KOPT-K1 (cell line): Measurements from ENCODE around the gene DGUOK.

Experiments
- H3K27ac ChIP-seq: fragments of 200-600 bp; sonication (generic); 2 replicates; pipeline ENCODE4 v1.5.1; 2016; ENCODE audit warnings: antibody characterized with exemption, mild to moderate bottlenecking, low read depth, low read length; ENCODE audit not compliant: poor library complexity, severe bottlenecking
- H3K36me3 ChIP-seq: fragments of 200-600 bp; sonication (generic); 2 replicates; pipeline ENCODE4 v1.5.1; 2017; ENCODE audit warnings: antibody characterized with exemption, mild to moderate bottlenecking, low read length, moderate library complexity; ENCODE audit not compliant: insufficient read depth
- H3K9me3 ChIP-seq: fragments of 200-600 bp; sonication (generic); 2 replicates; pipeline ENCODE4 v1.5.1; 2017; ENCODE audit warnings: antibody characterized with exemption, low read length, mild to moderate bottlenecking; ENCODE audit not compliant: insufficient read depth, poor library complexity, severe bottlenecking

Gene DGUOK

DNA sequence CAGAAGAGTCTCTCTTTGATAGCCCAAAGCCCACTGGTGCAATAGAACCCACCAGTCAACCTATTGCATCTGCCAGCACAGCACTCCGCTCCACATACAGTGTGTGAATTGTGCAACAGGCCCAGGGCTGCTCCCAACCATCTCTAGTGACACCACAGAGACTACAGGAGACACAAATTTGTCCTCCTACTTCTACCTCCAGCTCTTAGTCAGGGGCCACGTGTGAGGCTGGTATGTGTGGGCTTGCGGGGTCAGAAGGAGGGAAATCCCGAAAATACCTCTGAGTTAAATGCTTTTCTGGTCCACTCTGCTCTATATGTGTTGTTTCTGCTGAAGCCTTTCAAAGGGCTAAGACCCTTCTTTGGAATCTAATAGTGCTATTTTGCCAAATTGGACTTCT lies 18.0 kb downstream of the DGUOK start:
- Histone ChIP-seq H3K36me3 (peaks cover 99% of the 10 kb centered on the region), H3K27ac (no peak overlapping the region), H3K9me3 (no peaks in the 10 kb centered on the region)

- no peak overlapping the region for H3K27ac ChIP-seq
- H3K36me3 ChIP-seq = peaks cover 99% of the 10 kb centered on the region
- H3K9me3 ChIP-seq = no peaks in the 10 kb centered on the region
Measured at GRCh38 chr2:73946215-73946614, 19.5 kb downstream of the DGUOK start.

DNA sequence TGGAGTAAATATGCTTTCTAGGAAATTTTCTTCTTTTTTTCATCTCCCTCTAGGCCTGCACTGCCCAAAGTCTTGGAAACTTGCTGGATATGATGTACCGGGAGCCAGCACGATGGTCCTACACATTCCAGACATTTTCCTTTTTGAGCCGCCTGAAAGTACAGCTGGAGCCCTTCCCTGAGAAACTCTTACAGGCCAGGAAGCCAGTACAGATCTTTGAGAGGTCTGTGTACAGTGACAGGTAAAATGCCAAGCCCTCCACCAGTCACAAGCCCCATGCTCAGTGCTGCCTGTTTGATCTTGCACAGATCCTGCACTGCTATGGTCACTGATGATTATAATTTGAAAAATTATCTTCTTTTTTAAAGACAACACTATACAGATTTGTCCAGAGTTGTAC lies 20.0 kb downstream of the DGUOK start:
- Histone ChIP-seq H3K36me3 (peaks cover 99% of the 10 kb centered on the region), H3K27ac (no peak overlapping the region), H3K9me3 (no peaks in the 10 kb centered on the region)

GRCh38 chr2:73947412-73948018 lies 20.8 kb downstream of the DGUOK start:
- Histone ChIP-seq H3K9me3 (no peaks in the 10 kb centered on the region), H3K27ac (no peak overlapping the region), H3K36me3 (peaks cover 100% of the 10 kb centered on the region)

DNA sequence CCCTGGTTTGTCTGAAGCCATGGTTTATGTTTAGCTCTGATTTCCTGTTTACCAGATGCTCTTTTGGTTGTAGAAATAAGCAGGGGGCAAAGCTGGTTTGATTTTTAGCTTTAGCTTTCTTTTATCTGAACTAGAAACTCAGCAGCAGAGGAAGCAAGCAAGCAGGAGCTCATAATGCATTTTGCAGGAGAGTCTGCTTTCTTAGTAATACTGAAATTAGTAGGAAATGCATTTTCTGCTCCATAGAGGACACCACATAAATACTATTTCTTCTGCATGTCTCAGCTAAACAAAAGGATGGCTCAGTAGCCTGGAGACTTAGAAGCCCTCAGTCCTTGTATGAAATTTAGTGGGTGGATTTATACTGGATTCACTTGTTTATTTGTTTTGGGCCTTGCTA lies 23.1 kb downstream of the DGUOK start:
- Histone ChIP-seq H3K9me3 (no peaks in the 10 kb centered on the region), H3K27ac (no peak overlapping the region), H3K36me3 (peaks cover 100% of the 10 kb centered on the region)

GRCh38 chr2:73952499-73953446 lies 26.1 kb downstream of the DGUOK start:
- Histone ChIP-seq H3K9me3 (no peaks in the 10 kb centered on the region), H3K36me3 (peaks cover 100% of the 10 kb centered on the region), H3K27ac (no peak overlapping the region)

DNA sequence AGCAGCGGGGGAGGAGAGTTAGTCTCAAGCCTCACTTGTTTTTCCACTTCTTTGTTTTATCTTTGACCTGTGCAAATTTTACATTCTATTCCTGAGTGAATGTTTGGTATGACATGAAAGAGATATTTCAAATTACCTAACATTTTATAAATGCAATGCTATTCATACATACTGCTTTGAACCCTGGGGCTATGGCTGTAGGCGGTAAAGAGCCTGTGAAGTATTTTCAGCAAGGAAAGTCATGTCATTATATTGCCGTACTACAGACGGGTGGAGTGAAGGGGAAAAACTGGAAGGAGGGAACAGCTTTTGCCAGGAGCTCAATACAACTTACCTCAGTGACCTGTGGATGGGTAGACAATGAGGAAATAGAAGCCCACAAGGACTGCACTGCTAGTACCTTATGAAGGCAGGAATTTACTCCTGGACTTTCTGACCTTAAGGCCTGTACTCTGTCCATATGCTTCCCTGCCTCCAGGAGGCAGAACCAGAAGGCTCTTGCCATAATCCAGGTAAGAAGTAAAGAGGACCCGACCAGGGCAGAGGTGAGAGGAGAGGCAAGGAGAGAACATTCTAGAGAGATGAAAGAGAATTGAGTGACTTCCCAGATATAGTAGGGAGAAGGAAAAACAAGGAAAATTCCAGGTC lies 29.7 kb downstream of the DGUOK start:
- Histone ChIP-seq H3K36me3 (peaks cover 87% of the 10 kb centered on the region), H3K9me3 (no peaks in the 10 kb centered on the region), H3K27ac (no peak overlapping the region)

- Histone ChIP-seq H3K27ac (no peak overlapping the region), H3K36me3 (peaks cover 37% of the 10 kb centered on the region), H3K9me3 (peaks cover 8% of the 10 kb centered on the region)
Measured at GRCh38 chr2:73961274-73961673, 34.6 kb downstream of the DGUOK start.

DNA sequence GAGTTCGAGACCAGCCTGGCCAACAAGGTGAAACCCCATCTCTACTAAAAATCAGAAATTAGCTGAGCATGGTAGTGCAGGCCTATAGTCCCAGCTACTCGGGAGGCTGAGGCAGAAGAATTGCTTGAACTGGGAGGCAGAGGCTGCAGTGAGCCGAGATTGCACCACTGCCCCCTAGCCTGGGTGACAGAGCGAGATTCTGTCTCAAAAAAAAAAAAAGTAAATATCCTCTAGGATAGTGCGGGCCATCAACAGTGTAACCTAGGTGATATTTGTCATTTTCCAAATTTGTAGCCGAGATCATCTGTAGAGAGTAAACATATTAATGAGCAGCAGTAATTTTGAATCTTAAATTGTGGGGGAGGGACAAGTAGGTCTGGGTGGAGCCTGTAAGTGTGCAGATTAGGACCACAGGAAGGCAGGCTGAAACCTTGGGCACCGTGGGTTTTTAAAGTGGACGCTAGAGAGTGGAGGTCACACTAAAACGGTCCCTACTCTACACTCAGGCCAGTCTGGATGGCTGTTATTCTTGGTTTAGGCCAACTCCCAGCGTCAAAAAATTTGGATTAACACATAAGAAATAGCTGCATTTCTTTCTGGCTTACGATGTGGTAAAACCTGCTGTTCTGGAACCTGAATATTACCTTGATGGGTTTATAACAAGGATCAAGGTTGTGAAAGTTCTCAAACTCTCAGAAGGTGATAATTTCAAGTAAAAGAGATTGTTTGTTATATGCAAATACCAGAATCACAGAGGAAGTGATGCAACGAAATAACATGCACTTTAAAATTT lies 35.3 kb downstream of the DGUOK start:
- H3K36me3 ChIP-seq = peaks cover 30% of the 10 kb centered on the region
- no peak overlapping the region for H3K27ac ChIP-seq
- peaks cover 8% of the 10 kb centered on the region for H3K9me3 ChIP-seq

GRCh38 chr2:73962798-73963197 lies 36.1 kb downstream of the DGUOK start:
- H3K9me3 ChIP-seq = peaks cover 8% of the 10 kb centered on the region
- peaks cover 22% of the 10 kb centered on the region for H3K36me3 ChIP-seq
- no peak overlapping the region for H3K27ac ChIP-seq

DNA sequence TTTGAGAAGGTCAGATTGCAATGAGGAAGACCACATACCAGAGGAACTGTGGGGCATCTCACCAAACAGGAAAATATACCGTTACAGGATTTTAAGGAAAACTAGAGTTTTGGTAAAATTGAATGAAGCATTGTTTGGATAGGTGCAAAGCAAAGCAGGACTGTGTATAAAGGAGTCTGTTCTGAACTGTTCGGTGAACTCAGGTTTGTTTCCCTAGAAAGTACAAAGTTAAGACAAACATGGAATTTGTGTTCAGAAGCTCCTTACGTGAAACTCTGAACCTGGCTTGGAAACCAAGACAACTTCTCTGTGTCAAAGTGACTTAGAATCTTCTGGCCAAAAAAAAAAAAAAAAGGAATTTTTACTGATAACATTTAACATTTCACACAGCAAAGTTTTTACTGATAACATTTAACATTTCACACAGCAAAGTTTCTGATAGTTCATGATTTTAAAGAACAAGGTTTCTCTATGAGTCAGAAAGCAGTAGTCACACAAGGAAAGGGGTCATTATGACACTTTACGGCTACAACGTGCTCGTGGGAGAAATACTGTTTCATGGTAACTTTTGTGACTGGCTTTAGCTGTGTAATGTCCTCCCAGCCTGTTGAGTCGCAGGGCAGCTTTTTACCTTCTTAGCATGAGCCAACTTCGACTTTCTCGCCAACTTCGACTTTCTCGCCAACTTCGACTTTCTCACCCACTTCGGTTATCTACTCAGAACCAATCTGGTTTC lies 36.9 kb downstream of the DGUOK start:
- Histone ChIP-seq H3K36me3 (peaks cover 15% of the 10 kb centered on the region), H3K9me3 (peaks cover 8% of the 10 kb centered on the region)

GRCh38 chr2:73964223-73964622 lies 37.5 kb downstream of the DGUOK start:
- peak overlapping the region; percentile 2 for H3K27ac ChIP-seq
- peaks cover 8% of the 10 kb centered on the region for H3K36me3 ChIP-seq
- H3K9me3 ChIP-seq = peaks cover 8% of the 10 kb centered on the region

More for the DNA sequence above, 36.9 kb downstream of the DGUOK start:
- peak overlapping the region; percentile 2 for H3K27ac ChIP-seq

GRCh38 chr2:73965053-73965452 lies 38.4 kb downstream of the DGUOK start:
- Histone ChIP-seq H3K9me3 (peaks cover 8% of the 10 kb centered on the region), H3K27ac (no peak overlapping the region), H3K36me3 (no peaks in the 10 kb centered on the region)

DNA sequence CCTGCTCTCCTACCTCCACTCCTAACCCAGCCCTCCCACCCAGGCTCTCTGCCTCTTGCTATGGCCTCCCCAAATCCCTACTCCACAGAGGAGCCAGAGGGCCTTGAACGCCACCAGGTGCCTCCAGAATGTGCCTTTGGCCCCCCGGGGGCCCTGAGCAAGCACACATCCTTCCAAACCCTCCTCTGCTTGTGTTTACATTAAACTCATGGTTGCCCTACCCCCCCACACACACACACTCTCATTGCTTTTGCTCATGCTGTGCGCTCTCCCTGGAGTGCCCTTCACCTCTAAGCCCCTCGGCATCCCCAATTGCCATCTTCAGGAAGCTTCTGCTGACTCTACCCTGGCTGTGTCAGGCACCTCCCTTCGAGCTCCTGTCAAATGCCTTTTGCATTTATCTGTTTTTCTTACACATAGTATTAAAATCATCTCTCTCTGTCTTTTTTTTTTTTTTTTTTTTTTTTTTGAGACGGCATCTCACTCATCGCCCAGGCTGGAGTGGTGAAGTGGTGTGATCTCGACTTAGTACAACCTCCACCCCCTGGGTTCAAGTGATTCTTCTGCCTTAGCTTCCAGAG lies 41.8 kb downstream of the DGUOK start:
- H3K27ac ChIP-seq = no peak overlapping the region
- H3K36me3 ChIP-seq = no peaks in the 10 kb centered on the region
- H3K9me3 ChIP-seq = no peaks in the 10 kb centered on the region
